SKM-1 treated with dmso at 0.1 percent for 144 hours (cell line): Measurements from ENCODE around the gene PNMA6F.
"Not testable (repeated sequence)": the region's sequence is repeated elsewhere in the genome, so short reads cannot be mapped to it uniquely, and the experiment has no call there.

Experiments used
- DNase-seq: peaks from one replicate; lab custom pipeline; 2025; ENCODE audit not compliant: unreplicated experiment; lab: John Stamatoyannopoulos, UW

The PNMA6F gene

DNA sequence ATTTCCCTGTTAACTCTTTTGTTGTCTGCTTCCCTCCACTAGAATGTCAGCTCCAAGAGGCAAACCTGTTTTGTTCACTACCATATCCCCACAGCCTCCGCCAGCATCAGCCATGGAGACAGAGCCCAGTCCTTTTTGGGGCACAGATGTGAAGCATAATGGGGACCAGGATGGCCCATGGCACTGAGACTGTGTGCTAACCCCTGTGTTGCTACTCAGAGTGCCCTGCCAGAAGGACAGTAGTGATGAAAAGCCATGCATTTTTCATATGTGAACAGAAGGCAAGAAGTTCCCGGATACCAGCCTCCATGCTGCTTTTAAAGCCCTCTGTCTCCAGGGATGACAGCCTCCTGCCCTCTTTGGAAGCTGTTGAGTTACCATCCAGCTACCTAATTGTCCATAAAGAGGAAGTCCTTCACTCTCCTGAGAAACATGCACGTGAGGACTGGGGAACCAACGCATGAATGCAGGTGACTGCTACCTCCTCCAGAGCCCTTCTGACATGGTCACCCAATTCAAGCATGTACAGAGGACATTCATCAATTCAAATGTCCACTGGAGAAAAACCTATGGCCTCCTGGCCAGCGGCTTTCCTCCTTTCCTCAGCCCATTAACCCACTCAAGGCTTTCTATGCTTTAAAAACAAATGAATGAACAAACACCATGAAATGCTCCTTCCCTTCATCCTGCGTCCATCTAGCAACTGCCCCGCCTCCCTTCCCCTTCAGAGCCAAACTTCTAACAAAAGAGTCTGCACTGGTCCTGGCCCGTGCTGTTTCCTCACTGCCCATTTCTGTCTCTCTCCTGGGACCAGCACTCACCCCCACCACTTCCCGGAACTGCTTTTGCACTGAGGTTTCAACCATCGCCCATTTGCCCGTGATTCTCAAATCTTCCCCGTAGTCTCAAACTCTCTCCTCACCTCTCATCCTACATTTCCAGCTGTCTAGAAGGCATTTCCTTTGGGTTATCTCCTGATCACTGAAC lies 18.0 kb downstream of the PNMA6F start:
- DNase-seq = no peak

DNA sequence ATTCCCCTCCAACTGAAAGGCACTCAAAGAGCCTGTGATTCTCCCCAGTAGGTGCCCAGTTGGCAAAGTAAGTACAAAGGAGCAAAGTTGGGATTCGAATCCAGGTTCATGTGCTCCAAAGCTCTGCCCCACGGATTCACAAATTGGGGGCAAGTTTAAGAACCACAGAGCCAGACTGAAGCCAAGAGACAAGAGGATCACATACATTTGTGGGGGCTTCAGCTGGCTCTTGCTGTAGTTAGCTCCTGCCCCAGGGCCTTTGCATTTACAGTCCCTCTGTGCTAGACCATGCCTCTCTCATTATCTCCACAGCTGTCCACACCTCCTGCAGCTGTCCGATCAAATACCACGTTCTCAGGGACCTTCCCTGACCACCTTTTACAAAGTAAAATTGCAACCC lies 18.8 kb downstream of the PNMA6F start:
- no peak for DNase-seq

DNA sequence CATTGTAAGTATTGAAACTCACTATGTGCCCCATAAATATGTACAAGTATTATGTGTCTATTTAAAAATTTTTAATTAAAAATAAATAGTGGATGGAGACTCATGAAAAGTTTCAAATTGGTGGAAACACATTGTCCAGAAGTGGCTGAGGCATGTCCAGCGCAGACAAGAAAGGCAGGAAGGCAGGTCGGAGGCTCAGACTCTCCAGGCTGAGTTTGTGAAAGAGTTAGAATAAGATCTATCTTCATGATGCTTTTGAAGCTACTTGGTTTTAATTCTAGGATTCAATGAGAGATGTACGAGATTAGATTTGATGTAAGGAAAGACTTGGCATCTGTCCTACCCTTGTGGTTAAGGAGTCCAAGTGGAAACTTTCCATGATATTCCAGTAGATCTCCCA lies 19.8 kb downstream of the PNMA6F start:
- DNase-seq = no peak

DNA sequence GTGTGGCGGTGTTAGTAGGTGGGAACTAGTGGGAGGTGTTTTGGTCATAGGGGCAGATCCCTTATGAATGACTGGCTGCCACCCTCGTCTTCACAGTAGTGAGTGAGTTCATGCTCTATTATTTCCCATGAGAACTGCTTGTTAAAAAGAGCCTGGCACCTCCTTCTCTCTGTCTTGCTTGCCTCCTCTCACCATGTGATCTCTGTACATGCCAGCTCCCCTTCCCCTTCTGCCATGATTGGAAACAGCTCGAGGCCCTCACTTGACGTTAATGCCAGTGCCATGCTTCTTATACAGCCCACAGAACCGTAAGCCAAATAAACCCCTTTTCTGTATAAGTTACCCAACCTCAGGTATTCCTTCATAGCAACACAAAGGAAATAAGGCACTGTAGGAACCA lies 21.7 kb downstream of the PNMA6F start:
- no peak for DNase-seq

DNA sequence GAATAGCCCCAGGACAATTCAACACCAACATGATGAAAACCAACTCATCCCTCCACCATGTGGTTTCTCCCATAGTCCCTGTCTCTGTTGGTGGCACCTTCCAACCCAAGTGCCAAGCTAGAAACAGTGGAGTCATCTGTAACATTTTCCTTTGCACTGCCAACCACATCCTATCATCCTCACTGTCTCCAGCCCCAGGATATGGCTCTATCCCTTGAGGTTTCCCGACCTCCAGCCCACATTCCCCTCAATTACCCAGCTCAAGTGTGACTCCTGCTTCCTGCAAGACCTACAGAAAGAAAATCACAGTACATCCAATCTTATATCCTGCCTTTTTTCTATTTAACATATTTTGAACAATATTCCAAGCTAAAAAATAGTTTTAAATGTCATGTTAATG lies 24.2 kb downstream of the PNMA6F start:
- DNase-seq = no peak

DNA sequence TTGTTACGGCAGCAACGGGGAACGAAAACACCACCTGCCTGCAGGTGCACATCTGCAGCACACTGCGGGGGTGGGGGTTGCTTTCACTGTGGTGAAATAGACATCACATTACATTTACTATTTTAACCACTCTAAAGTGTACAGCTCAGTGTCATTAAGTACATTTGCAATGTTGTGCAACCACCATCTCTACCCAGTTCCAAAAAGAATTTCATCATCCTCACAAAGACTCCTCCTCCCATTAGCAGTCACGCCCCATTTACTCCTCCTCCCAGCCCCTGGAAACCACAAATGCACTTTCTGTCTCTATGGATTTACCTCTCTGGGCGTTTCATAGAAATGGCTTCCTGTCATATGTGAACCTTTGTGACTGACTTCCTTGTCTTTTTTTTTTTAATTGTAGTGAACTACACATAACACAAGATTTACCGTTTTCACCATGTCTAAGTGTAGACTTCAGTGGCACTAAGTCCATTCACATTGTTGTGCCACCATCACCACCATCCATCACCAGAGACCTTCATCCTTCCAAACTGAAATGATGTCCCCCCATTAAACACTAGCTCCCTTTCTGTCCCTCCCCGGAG lies 28.0 kb downstream of the PNMA6F start:
- not testable (repeated sequence) for DNase-seq

DNA sequence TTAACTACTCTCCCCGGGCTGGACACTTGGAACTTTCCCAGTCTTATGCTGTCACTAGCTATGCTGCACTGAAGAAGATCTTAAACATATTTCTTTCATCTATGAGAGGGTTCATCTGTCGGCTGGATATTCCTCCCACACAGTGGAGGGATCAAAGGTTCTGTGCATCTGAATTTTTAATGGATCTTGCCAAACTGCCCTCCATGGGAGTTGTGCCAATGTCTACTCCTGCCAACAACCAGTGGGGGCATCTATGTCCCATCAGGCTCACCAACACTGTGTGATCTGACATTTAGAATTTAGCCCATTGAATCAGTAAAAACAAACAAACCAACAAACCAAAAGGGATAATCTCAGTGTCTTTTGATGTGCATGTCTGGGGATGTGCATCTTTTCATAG lies 32.8 kb downstream of the PNMA6F start:
- DNase-seq = not testable (repeated sequence)

DNA sequence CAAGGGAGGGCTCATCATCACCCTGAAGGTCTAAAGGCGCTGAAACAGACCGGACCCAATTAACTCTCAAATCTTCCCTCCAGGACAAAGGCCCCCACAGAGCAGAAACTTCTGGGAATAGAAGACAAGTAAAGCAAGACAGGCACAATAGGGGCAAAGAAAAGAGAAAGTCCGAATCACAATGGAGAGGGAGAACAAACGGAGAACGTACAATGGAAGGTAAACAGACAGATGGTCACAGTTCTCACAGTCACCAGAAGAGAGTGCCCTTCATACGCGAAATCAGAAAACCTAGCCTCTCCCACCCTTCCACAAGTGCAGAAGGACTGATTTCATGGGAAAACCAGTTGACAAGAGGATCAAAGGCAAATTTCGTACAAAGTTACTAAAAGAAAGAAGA lies 35.9 kb downstream of the PNMA6F start:
- not testable (repeated sequence) for DNase-seq

DNA sequence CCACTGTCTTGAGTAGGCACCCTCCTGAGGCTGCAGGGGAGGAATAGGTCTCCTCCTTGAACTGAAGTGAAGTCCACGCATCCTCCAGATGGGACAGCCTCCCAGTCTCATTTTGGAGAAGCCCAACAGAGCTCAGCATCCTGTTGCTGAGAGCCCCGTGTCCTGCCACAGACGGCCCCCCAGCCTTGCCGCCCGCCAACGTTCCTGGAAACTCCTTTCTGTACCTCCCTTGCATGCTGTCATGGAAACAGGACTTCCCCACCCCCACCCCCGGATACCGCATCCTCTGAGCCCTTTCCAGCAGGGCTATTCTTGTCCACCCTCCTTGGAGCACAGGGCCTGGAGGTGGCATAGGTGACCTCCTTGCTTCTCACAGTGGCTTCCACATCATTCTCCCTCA lies 37.6 kb downstream of the PNMA6F start:
- not testable (repeated sequence) for DNase-seq

DNA sequence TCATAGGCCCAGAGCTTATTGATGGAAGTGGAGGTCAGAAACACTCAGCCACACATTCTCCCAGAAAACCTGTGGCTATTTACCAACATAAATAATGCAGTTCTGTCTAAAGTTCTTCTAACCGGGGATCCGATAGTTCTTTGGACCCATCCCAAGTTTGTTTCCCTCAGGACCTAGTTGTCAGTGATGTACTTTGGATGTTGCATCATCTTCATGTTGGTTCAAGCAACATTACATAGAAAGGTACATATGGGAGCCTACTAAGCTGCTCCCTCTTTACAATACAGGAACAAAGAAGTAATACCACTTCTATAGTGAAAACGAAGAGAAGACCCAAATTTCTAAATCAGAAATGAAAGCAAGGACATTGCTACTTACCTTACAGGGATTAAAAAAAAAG lies 39.8 kb downstream of the PNMA6F start:
- DNase-seq = not testable (repeated sequence)

DNA sequence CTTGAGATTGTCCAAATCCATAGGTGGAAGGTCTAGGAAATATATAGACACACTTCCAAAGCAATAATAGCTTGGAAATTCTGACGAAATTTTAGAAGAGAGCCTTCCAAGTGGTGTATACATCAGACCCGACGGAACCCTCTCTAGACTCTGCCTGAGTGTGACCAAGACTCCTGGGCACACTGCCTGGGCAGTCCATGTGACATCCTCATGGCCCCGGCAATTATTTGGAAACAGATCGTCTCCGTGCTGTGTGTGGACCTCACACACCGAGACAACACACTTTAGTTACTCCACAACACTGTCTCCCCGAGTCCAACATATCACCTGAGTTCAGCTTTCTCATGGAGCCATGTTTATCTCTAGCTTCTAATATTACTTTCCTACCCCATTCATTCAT lies 42.3 kb downstream of the PNMA6F start:
- DNase-seq = not testable (repeated sequence)

DNA sequence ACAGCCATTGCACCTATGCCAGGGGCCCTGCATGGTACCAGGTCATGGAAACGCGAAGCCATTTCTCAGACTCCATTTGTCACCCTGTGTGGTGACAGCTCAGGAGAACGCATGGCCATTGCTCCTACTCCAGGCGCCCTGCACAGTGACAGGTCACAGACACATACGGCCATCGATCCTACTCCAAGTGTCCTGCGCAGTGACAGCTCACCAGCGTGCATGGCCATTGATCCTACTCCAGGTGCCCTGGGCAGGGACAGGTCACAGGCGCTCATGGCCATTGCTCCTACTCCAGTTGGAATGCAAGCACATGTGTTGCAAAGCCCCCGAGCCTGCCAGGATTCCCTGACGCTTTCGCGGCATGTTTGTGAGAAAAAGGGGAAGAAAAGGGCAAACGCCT lies 45.5 kb downstream of the PNMA6F start:
- not testable (repeated sequence) for DNase-seq

DNA sequence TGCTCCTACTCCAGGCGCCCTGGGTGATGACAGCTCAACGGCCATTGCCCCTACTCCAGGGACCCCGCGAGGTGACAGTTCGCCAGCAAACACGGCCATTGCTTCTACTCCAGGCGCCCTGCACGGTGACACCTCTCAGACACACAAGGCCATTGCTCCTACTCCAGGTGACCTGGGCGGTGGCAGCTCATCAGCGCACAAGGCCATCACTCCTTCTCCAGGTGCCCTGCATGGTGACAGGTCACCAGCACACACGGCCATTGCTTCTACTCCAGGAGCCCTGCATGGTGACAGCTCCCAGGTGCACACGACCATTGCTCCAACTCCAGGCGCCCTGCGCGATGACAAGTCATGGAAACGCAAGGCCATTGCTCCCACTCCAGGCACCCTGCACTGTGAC lies 46.1 kb downstream of the PNMA6F start:
- DNase-seq = not testable (repeated sequence)

DNA sequence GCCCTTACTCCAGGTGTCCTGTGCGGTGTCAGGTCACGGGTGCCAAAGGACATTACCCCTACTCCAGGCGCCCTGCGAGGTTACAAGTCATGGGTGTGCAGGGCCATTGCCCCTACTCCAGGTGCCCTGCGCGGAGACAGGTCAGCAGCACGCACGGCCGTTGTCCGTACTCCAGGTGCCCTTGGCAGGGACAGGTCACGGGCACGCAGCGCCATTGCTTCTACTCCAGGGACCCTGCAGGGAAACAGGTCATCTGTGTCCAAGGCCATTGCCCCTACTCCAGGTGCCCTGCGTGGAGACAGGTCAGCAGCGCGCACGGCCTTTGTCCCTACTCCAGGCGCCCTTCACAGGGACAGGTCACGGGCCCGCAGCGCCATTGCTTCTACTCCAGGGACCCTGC lies 49.0 kb downstream of the PNMA6F start:
- DNase-seq = not testable (repeated sequence)

DNA sequence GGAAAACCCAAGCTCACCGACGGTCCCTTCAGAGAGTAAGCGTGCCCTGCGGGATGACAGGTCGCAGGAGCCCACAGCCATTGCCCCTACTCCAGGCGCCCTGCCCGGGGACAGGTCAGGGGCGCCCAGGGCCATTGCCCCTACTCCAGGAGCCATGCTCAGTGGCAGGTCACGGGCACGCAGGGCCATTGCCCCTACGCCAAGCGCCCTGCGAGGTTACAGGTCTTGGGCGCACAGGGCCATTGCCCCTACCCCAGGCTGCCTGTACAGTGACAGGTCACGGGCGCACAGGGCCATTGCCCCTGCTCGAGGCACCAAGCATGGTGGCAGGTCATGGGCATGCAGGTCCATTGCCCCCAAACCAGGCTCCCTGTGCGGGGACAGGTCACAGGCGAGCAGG lies 49.5 kb downstream of the PNMA6F start:
- DNase-seq = not testable (repeated sequence)
